Immature natural killer cell (primary cell): ENCODE measurements around the gene DHX40. TPM values are rescaled to one million over a fixed set of nuclear protein-coding genes. Genes with fewer than 3 reads are reported as not detected.
"Not testable (repeated sequence)": the region's sequence is repeated elsewhere in the genome, so short reads cannot be mapped to it uniquely, and the experiment has no call there.

Source experiments
- DNase-seq, 3 donors: peaks; one replicate each; pipeline ENCODE4 v3.0.0; 2022; ENCODE audit warnings: mixed read lengths in 1 of 3
- H3K27ac Mint-ChIP-seq, 6 donors: one replicate each; pipeline ENCODE4 v1.8.0; 2020; ENCODE audit warnings: mixed read lengths in 6 of 6, mild to moderate bottlenecking in 5 of 6, inconsistent platforms in 4 of 6, moderate library complexity in 3 of 6
- H3K27me3 Mint-ChIP-seq, 3 donors: one replicate each; pipeline ENCODE4 v1.8.0; 2020 to 2021; ENCODE audit warnings: low read depth in 3 of 3, mild to moderate bottlenecking in 3 of 3, mixed read lengths in 3 of 3, moderate library complexity in 3 of 3, inconsistent platforms in 1 of 3
- H3K36me3 Mint-ChIP-seq, 3 donors: one replicate each; pipeline ENCODE4 v1.8.0; 2020; ENCODE audit warnings: mixed read lengths in 3 of 3, inconsistent platforms in 2 of 3, mild to moderate bottlenecking in 2 of 3
- H3K4me1 Mint-ChIP-seq, 2 donors: one replicate each; pipeline ENCODE4 v1.8.0; 2020; ENCODE audit warnings: inconsistent platforms in 2 of 2, mild to moderate bottlenecking in 2 of 2, mixed read lengths in 2 of 2, moderate library complexity in 1 of 2
- H3K4me3 Mint-ChIP-seq, 5 donors: one replicate each; pipeline ENCODE4 v1.8.0; 2020; ENCODE audit warnings: mild to moderate bottlenecking in 5 of 5, mixed read lengths in 5 of 5, inconsistent platforms in 3 of 5, moderate library complexity in 3 of 5
- H3K9me3 Mint-ChIP-seq, 6 donors: one replicate each; pipeline ENCODE4 v1.8.0; 2020; ENCODE audit warnings: mild to moderate bottlenecking in 6 of 6, mixed read lengths in 6 of 6, inconsistent platforms in 4 of 6, moderate library complexity in 3 of 6
- polyA plus RNA-seq, 3 donors: library from polyadenylated mRNA; unstranded; fragments of 300-500 nt; fragmentation: Illumina TruSeq; gene quantifications; one replicate each; pipeline ENCODE4 v1.2.3, GENCODE V29; 2021

DHX40 gene
- polyA plus RNA-seq, 3 donors from 2014 or later, result 22.1 to 26.4 (median 25.0) TPM

DNA sequence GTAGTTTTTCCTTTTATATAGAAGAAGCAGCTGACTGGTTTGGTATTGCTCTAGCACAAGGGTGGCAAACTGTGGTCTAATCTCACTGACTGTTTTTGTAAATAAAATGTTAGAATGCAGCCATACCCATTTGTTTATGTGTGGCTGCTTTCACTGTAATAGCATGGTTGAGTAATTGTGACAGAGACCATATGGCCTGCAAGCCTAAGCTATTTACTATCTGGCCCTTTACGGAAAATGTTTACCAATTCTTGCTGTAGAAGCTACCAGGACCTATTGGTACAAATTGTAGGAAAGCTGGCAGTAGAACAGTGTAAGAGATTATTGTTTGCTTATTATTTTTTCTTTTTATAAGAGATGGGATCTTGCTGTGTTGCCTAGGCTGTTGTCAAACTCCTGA lies 18.8 kb downstream of the DHX40 start:
- not testable (repeated sequence) for H3K9me3 Mint-ChIP-seq, DNase-seq, H3K36me3 Mint-ChIP-seq, H3K4me3 Mint-ChIP-seq, H3K27ac Mint-ChIP-seq, H3K27me3 Mint-ChIP-seq, H3K4me1 Mint-ChIP-seq

DNA sequence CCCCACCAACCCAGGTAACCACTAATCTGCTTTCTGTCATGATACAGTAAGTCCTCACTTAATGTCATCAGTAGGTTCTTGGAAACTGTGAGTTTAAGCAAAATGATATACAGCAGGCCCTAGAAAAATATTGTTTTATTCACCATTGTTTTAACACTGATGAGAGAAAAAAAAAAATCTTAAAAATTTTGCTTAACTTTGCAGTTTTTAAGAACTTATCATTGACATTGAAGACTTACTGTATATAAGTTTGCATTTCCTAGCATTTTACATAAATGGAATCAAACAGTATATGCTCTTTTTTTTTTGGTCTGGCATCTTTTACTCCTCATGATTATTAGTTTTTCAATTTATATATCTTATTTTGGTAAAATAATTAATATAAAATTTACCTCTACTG lies 34.8 kb downstream of the DHX40 start:
- H3K9me3 Mint-ChIP-seq, result no peaks in the 10 kb centered on the region
- H3K27ac Mint-ChIP-seq, result no peak overlapping the region
- H3K4me3 Mint-ChIP-seq, result no peak overlapping the region
- peaks cover 0 to 2% (median 0%) of the 10 kb centered on the region in 3 donors for H3K27me3 Mint-ChIP-seq
- H3K36me3 Mint-ChIP-seq, result peaks cover 26 to 38% (median 30%) of the 10 kb centered on the region in 3 donors
- no peaks in the 10 kb centered on the region for H3K4me1 Mint-ChIP-seq
- DNase-seq, result no peak

DNA sequence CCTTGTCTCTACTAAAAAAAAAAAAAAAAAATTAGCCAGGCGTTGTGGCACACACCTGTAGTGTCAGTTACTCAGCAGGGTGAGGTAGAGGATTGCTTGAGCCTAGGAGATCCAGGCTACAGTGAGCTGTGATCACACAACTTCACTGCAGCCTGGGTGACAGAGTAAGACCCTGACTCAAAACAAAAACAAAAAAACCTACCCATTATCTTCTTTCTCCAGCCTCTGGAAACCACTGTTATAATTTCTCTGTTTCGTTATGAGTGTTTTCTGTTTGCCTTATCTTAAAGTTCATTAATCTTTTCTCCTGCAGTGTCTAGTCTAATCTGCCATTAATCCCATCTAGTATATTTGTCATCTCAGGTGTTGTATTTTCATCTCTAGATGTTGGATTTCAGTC lies 35.7 kb downstream of the DHX40 start:
- H3K27ac Mint-ChIP-seq, result no peak overlapping the region
- no peak for DNase-seq
- H3K9me3 Mint-ChIP-seq, result no peaks in the 10 kb centered on the region
- H3K27me3 Mint-ChIP-seq, result peaks cover 0 to 2% (median 0%) of the 10 kb centered on the region in 3 donors
- H3K4me1 Mint-ChIP-seq, result no peaks in the 10 kb centered on the region
- H3K4me3 Mint-ChIP-seq, result no peak overlapping the region
- H3K36me3 Mint-ChIP-seq, result peaks cover 30 to 42% (median 34%) of the 10 kb centered on the region in 3 donors

DNA sequence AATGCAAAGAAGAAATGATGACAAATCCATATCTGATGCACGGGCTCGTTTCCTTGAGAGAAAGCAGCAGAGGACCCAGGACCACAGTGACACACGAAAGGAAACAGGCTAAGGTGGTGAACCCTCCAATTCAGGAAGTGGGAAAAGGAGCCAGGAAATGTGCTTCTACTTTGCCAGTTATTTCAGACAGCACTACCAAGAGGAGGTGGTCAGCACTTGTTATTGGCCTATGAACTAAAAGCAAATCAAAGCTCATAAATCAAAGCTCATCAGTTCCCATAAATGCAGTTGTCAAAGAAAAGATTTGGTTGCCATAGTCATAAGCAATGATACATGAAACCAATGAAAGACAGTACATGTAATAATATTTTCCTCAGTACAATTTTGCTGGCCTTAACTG lies 41.7 kb downstream of the DHX40 start:
- H3K9me3 Mint-ChIP-seq, result no peaks in the 10 kb centered on the region

DNA sequence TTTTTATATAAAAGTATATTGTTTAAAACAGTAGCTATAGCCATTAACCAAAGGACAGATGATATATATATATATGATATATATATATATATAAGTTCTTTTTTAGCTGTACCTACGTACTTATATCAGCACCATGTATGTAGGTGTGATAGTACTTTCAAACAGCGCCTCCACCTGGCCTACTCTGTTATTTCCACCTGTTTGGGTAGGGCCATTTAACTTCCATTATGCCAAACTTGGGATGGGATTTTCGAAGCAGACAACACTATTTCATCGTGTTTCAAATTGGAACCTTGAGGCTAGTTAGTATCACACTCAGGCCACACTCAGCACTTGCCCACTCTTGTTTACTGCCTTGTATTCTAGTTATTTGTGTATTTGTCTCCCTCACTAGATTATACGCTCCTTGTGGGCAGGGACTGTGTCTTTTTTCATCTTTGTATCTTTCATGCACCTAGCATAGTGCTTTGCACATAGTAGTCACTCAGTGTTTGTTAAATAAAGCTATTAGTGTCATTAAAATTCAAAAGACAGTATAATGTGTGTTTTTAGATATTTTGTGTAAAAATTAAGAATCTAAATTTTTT lies 42.5 kb downstream of the DHX40 start:
- Mint-ChIP-seq H3K36me3 (peaks cover 14 to 37% (median 24%) of the 10 kb centered on the region in 3 donors), H3K9me3 (no peaks in the 10 kb centered on the region)
- no peak for DNase-seq

More for the DNA sequence above, 41.7 kb downstream of the DHX40 start:
- no peak for DNase-seq
- Mint-ChIP-seq H3K36me3 (peaks cover 20 to 45% (median 24%) of the 10 kb centered on the region in 3 donors), H3K4me3 (no peak overlapping the region), H3K27me3 (no peaks in the 10 kb centered on the region), H3K27ac (peak overlapping the region in 1 of 6 donors; percentile 22), H3K4me1 (no peaks in the 10 kb centered on the region)

DNA sequence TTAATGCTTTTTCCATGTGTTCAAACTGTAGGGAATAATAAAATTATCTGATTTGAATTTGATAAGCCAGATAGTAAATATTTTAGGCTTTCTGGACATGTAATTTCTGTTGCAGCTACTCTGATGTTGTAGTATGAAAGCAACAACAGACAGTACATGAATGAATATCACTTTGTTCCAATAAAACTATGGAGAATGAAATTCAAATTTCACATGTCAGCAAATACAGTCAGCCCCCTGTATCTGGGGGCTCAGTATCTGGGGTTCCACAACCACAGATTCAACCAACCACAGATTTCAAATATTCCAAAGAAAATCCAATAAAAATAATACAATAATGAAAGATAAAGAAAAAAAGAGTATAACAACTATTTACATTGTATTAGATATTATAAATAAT lies 46.1 kb downstream of the DHX40 start:
- Mint-ChIP-seq H3K9me3 (no peaks in the 10 kb centered on the region), H3K4me3 (no peak overlapping the region), H3K27me3 (no peaks in the 10 kb centered on the region), H3K4me1 (no peaks in the 10 kb centered on the region), H3K27ac (no peak overlapping the region), H3K36me3 (peaks cover 4 to 20% (median 5%) of the 10 kb centered on the region in 3 donors)
- no peak for DNase-seq

More for the DNA sequence above, 42.5 kb downstream of the DHX40 start:
- no peaks in the 10 kb centered on the region for H3K27me3 Mint-ChIP-seq
- no peaks in the 10 kb centered on the region for H3K4me1 Mint-ChIP-seq
- H3K4me3 Mint-ChIP-seq, result no peak overlapping the region
- no peak overlapping the region for H3K27ac Mint-ChIP-seq

DNA sequence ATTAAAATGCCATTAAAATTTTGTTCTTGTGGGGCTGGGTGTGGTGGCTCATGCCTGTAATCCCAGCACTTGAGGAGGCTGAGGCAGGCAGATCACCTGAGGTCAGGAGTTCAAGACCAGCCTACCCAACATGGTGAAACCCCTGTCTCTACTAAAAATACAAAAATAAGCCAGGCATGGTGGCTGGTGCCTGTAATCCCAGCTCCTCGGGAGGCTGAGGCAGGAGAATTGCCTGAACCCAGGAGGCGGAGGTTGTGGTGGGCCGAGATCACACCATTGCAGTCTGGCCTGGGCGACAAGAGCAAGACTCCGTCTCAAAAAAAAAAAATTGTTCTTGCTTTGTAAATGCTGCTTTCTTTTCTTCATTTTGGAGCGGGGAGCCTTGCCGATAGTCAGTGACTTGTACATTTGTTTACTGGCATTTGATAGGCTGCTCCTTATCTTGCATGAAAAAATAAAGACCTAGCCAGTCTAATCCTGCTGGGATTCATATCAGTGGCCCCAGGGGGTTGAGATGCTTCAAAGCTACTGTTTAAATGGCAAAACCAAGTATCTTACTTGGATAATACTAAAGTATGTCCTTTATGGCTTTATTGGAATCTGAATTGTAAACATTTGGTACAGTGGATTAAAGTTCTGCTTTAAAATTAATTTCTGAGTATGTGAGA lies 51.0 kb downstream of the DHX40 start:
- no peak overlapping the region for H3K27ac Mint-ChIP-seq
- no peaks in the 10 kb centered on the region for H3K36me3 Mint-ChIP-seq
- peaks cover 14 to 26% (median 25%) of the 10 kb centered on the region in 3 donors for H3K27me3 Mint-ChIP-seq
- H3K4me1 Mint-ChIP-seq, result peaks cover 27 to 28% of the 10 kb centered on the region in 2 donors
- no peak for DNase-seq
- H3K4me3 Mint-ChIP-seq, result no peak overlapping the region
- no peaks in the 10 kb centered on the region for H3K9me3 Mint-ChIP-seq

DNA sequence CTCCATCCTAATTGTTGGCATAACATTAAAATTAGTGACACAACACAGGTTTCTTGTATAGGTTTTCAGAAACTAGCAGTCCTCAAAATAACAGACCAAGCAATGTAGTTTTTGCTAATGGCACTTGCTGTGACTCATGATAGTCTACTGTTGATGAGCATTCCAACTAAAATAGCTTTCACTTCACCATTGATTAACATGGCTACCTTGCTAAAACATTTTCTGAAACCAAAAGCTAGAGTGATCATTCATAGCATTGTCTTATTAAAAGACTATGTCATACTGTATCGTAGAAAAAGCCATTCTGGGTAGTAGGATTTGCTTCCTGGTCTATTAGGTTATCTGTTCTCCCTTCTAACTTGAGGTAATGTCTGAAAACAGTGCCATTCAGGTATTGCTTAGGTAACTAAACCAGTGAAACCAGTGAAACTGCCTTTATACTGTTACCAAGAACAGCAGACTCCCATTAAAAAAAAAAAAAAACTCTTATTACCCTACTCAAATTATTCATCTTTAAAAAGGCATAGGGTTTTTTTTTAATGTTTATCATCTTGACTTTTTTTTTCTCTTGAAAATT lies 51.8 kb downstream of the DHX40 start:
- H3K4me3 Mint-ChIP-seq, result peak overlapping the region in 1 of 5 donors; percentile 10
- H3K9me3 Mint-ChIP-seq, result no peaks in the 10 kb centered on the region
- DNase-seq, result no peak
- H3K27ac Mint-ChIP-seq, result peak overlapping the region in 5 of 6 donors; percentile 97 to 99 (median 99)
- no peaks in the 10 kb centered on the region for H3K36me3 Mint-ChIP-seq
- peaks cover 14 to 27% (median 26%) of the 10 kb centered on the region in 3 donors for H3K27me3 Mint-ChIP-seq
- peaks cover 35% of the 10 kb centered on the region in 2 donors for H3K4me1 Mint-ChIP-seq

DNA sequence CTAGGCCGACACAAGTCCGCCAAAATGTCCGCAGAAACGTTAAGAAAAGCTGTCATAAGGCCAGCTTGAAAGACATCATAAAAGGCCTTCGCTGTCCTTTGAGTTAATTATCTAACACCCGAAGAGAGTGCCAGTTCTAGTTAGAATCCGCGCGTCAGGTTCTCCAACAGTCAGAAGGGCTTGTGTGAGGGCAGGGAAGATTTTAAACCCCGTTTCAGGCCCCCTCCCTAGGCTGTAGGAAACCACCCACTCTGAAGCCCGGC lies 53.6 kb downstream of the DHX40 start:
- DNase-seq, result no peak

DNA sequence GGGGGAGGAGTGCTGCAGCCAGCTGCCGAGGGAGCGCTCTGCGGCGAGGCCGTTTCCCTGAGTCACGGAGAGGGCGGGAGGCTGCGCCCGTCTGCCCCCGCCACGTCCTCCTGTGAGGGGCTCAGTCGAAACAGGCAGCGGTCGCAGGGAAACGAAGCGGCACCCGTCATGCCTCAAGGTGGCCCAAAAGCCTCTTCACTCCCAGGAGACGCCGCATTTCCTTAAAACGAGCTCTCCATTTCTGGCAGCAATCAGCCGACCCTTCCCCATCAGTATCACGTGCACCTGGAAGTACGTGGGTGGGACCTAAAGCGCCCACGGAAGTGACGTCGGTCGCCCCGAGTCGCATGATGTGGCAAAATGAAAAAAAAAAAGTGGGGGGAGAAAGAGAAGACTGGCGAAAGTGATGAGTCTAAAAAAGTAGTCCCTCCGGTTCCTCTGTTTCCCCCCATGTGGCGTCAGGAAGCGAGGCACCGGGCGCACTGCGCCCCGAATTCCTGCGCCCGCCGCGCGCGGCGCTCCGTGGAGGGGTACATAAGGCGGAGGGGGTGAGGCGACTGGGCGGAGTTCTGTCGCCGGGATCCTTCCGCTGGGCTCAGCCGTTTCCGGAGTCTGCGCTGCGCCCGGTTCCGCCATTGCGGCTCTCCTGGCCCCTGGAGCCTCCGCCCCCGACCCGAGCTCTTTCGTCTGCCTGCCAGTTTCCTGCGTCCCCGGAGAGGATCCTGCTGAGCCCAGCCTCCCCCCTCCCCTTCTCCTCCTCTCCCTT lies 54.1 kb downstream of the DHX40 start, which contains the start of gene CLTC:
Gene CLTC (plus strand): TSS at position 598 of the 766 bp plus-strand sequence. CDS start 237 bp downstream, outside the sequence.
- H3K9me3 Mint-ChIP-seq, result no peaks in the 10 kb centered on the region
- H3K4me1 Mint-ChIP-seq, result peaks cover 51 to 56% of the 10 kb centered on the region in 2 donors
- peaks cover 14 to 27% (median 26%) of the 10 kb centered on the region in 3 donors for H3K27me3 Mint-ChIP-seq
- H3K36me3 Mint-ChIP-seq, result no peaks in the 10 kb centered on the region
- peak within 1 kb of the TSS; percentile 90 to 97 (median 95) for H3K4me3 Mint-ChIP-seq
- peak within 1 kb of the TSS; percentile 97 to 99 (median 99) for H3K27ac Mint-ChIP-seq
- peak; percentile 95 to 97 (median 96) for DNase-seq

More for the DNA sequence above, 53.6 kb downstream of the DHX40 start:
- Mint-ChIP-seq H3K4me1 (peaks cover 49 to 52% of the 10 kb centered on the region in 2 donors), H3K4me3 (peak overlapping the region; percentile 90 to 97 (median 95)), H3K27me3 (peaks cover 14 to 27% (median 26%) of the 10 kb centered on the region in 3 donors), H3K27ac (peak overlapping the region; percentile 97 to 99 (median 99)), H3K36me3 (no peaks in the 10 kb centered on the region), H3K9me3 (no peaks in the 10 kb centered on the region)

DNA sequence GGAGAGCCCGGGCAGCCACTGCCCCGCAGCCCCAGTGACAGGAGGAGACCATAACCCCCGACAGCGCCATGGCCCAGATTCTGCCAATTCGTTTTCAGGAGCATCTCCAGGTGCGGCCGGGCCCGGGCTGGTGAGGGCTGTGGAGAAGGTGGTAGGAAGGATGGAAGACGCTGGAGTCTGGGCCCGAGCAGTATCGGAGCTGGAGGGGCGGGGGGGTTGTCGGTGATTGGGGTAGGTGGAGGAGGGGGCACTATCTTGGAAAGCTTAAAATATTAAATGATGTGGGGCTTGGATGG lies 54.6 kb downstream of the DHX40 start:
- H3K27ac Mint-ChIP-seq, result peak overlapping the region; percentile 97 to 99 (median 99)
- peak overlapping the region; percentile 90 to 97 (median 95) for H3K4me3 Mint-ChIP-seq
- no peak for DNase-seq
- peaks cover 51 to 56% of the 10 kb centered on the region in 2 donors for H3K4me1 Mint-ChIP-seq
- H3K36me3 Mint-ChIP-seq, result no peaks in the 10 kb centered on the region
- no peaks in the 10 kb centered on the region for H3K9me3 Mint-ChIP-seq
- peaks cover 14 to 27% (median 26%) of the 10 kb centered on the region in 3 donors for H3K27me3 Mint-ChIP-seq

DNA sequence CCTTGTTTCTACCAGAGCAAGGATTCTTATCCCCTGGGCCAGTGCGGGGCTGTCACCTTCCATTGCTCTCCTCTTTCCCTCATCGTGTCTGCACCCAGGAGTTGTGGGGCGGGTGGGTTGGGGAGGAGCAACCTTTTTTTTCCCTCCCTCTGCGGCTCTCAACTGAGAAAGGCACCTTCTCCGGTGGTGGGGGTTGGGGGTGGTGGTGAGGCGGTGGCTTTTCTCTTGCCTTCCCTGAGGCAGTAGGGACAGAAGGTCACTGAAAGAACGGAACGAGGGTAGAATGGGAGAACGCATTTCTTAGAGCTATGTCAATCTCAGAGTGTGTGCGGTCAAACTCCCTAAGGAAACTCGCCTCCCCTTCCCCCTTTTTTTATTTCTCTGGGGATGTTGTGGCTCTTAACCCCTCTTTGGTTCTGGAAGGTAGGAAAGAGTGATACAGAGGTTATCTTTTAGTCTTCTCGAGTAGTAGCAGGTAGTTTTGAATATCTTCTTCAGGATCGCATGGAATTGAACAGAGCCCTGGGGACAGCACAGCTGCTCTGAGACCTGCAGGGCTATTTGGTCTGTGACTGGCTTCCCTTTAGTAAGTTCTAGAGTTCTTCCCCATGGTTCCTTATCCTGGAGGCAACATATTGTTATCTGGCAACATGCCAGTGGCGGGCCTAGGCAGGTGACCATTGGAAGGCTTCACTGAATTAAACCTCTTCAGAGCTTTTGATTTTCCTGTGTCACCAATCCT lies 55.3 kb downstream of the DHX40 start:
- peak; percentile 38 to 50 (median 43) for DNase-seq
- Mint-ChIP-seq H3K36me3 (no peaks in the 10 kb centered on the region), H3K4me1 (peaks cover 55 to 63% of the 10 kb centered on the region in 2 donors), H3K4me3 (peak overlapping the region; percentile 90 to 97 (median 95)), H3K27me3 (peaks cover 14 to 27% (median 26%) of the 10 kb centered on the region in 3 donors), H3K27ac (peak overlapping the region; percentile 97 to 99 (median 99)), H3K9me3 (no peaks in the 10 kb centered on the region)

DNA sequence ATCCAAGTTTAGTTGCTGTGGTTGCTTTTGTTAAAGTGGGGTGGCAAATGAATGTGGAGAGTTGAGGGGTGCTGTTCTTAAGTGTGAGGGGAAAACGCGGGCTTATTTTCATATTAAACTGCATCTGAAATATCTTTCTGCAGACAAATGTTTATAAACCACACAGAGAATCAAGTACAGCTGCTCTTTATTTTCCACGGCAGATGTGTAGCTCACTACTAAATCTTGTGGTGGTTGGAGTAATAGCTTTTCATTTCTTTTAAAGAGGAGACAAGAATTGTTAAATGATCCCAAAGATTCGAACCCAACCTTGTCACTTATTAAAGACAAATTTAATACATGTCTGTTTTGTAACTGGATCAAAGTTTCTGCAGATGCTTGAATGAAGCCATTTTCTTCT lies 56.4 kb downstream of the DHX40 start:
- Mint-ChIP-seq H3K36me3 (no peaks in the 10 kb centered on the region), H3K9me3 (no peaks in the 10 kb centered on the region), H3K27ac (peak overlapping the region; percentile 68 to 99 (median 98)), H3K27me3 (peaks cover 14 to 27% (median 26%) of the 10 kb centered on the region in 3 donors), H3K4me3 (peak overlapping the region; percentile 48 to 97 (median 94)), H3K4me1 (peaks cover 66 to 72% of the 10 kb centered on the region in 2 donors)
- DNase-seq, result no peak
